COLO668 (cell line): Measurements from ENCODE around the gene SPINT1.

Experiments used
- DNase-seq: peaks from one replicate; lab custom pipeline; 2025; ENCODE audit not compliant: unreplicated experiment; lab: John Stamatoyannopoulos, UW

Gene SPINT1

GRCh38 chr15:40828447-40829036 lies 15.3 kb upstream of the SPINT1 start, which contains the start of gene PPP1R14D:
Gene PPP1R14D (minus strand): TSS chr15:40828708. CDS start chr15:40828641, 67 bp downstream.
- peak; percentile 58 for DNase-seq

GRCh38 chr15:40829115-40829514 lies 14.7 kb upstream of the SPINT1 start:
- peak; percentile 56 for DNase-seq

- peak; percentile 83 for DNase-seq
These were observed 13.0 kb upstream of the SPINT1 start for GRCh38 chr15:40830884-40831283.

- no peak for DNase-seq
These were observed 12.0 kb upstream of the SPINT1 start for GRCh38 chr15:40831861-40832260.

DNA sequence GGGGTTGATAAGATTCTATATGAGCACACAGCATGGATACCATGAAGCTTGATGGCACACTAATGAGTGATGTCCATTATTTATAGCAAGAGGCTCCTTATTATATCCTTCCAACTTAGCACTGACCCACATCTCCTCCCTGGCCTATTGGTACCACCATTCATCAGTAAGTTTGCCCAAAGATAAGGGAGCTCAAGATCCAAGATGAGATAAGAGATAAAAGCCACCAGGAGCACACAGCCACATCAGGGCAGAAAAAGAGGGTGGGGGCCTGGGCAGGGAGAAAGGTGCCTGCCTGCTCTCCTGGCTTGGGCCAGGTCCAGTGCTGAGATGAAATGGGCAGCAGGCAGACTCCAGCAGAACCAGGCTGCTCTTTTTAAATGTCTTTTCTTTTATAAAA lies 10.9 kb upstream of the SPINT1 start:
- DNase-seq = no peak

DNA sequence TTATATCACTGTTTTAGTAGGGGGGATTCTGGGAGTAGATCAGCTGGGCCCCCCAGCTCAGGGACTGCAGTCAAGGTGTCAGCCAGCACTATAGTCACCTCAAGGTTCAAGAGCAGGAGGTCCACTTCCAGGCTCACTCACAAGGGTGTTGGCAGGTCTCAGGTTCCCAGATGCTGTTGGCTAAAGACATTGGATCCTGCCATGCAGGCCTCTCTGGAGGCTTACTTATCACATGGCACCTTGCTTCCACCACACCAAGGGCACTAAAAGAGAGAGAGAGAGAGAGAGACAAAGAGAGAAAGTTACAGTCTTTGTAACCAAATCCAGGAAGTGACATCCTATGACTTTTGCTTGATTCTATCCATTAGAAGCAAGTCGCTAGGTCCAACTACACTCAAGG lies 7.8 kb upstream of the SPINT1 start:
- DNase-seq = no peak

DNA sequence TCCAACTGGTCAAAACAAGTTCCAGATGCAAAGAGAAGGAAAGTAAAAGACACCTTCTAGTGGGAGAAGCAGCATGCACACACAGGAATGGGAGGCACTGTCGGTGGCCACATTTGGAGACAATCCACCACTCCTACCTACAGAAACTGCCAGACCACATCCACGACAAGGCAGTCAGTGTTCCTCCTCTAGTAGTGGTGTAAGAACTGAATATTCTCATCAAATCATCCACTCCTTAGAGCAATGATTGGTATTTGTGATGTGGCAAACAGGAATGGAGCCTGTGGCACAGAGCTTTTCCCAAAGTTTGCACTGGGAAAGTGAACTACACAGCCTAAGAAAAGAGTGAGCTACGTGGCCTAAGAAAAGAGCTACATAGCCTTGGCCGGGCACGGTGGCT lies 5.1 kb upstream of the SPINT1 start:
- DNase-seq = no peak

DNA sequence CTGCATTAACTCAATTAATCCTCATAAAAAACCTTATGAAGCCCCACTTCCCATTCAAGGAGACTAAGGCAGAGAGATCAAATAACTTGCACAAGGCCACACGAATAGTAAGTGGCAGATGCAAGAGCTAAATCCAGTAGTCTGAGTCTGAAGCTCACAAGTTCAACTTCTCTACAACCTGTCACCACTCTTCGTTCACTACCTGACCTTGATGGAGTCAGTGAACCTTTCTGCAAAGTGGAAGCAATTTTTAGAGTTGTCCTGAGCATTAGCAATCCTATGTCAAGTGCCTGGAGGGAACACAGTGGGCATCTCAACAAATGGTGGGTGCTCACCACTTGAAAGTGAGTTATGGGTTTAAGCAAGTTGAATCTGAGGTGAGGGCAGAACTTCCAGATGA lies 2.1 kb upstream of the SPINT1 start:
- DNase-seq = no peak

GRCh38 chr15:40843261-40843884 lies 475 bp upstream of the SPINT1 start:
- no peak for DNase-seq

GRCh38 chr15:40844696-40845030 lies 815 bp downstream of the SPINT1 start:
- peak; percentile 69 for DNase-seq

- no peak for DNase-seq
These were observed 1.2 kb downstream of the SPINT1 start for GRCh38 chr15:40845036-40845435.

DNA sequence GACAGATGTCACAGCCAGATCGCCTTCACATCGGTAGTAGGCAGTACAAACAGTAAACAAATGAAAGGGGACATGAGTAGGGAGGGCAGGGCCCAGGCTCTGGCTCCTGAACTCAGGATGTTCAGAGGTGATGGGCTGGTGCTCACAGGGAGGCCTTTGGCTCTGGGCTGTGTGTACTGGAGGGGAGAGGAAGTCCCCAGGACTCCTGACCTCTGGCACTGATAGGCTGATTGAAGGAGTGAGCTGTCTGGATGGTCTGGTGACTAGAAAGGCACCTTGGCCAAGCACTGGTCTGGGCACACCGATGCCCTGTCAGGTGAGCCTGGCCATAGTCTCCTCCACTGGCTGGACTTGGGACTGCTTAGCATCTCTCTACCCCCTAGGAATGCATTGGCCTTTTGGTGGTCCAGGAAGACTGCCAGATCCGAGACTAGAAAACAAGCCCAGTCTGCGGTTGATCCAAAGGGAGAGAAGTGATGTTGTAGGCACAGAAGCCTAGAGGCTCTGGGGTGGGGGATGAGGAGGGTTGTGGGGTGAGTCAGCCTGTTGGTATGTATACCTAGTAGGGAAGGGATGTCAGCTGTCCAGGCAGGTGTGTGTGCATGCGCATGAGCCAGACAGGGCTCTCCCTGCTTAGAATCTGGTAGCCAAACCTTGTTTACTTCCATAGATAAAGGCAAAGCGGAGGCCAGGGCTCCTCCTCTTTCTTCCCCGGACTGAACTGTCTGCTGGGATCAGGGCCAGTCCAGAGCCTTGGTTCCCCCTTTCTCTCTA lies 1.9 kb downstream of the SPINT1 start:
- peak; percentile 89 for DNase-seq

GRCh38 chr15:40846841-40847222 lies 3.0 kb downstream of the SPINT1 start:
- DNase-seq = no peak

- peak; percentile 73 for DNase-seq
These were observed 3.5 kb downstream of the SPINT1 start for GRCh38 chr15:40847223-40847961.

- no peak for DNase-seq
These were observed 6.8 kb downstream of the SPINT1 start for GRCh38 chr15:40850576-40851112.

GRCh38 chr15:40852529-40852928 lies 8.7 kb downstream of the SPINT1 start:
- no peak for DNase-seq

DNA sequence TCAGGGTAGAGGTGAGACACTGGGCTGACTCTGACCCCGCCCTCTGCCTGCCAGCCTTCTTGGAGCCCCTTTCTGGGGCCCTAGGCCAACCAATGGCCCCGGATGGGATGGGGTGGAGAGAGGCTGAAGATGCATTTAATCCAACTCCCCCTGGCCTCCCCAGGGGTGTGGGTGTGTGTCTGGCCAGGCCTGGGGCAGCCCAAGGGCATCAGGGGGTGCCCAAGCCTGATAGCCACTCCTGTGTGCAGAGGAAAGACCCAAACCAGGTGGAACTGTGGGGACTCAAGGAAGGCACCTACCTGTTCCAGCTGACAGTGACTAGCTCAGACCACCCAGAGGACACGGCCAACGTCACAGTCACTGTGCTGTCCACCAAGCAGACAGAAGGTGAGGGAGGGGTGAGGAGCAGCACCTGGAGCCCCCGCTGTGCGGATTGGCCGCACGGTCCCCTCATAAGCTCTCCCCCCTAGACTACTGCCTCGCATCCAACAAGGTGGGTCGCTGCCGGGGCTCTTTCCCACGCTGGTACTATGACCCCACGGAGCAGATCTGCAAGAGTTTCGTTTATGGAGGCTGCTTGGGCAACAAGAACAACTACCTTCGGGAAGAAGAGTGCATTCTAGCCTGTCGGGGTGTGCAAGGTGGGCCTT lies 9.5 kb downstream of the SPINT1 start:
- no peak for DNase-seq

GRCh38 chr15:40854161-40854560 lies 10.3 kb downstream of the SPINT1 start:
- no peak for DNase-seq

- no peak for DNase-seq
These were observed 11.9 kb downstream of the SPINT1 start for GRCh38 chr15:40855706-40856234.

- DNase-seq = no peak
These were observed 12.9 kb downstream of the SPINT1 start for GRCh38 chr15:40856746-40857145.
